Omental fat pad (tissue), 4 donors: ENCODE data around the gene BAG3. TPM values are rescaled to one million over a fixed set of nuclear protein-coding genes. Genes with fewer than 3 reads are reported as not detected.

ENCODE experiments used
- ATAC-seq: fragments of 150-250 bp; one replicate; pipeline ENCODE4 v1.9.1; 2016; ENCODE audit warnings: mild to moderate bottlenecking, moderate library complexity; ENCODE audit not compliant: low FRiP score
- DNase-seq: peaks from one replicate; pipeline ENCODE4 v3.0.0-alpha.2; 2019; ENCODE audit warnings: low spot score
- total RNA-seq, 4 donors: library from RNA; depleted of rRNA; stranded (reverse); fragments of >200 nt; gene quantifications; one replicate each; pipeline ENCODE4 v1.1.0, GENCODE V29; 2016
- TF ChIP-seq, protein P1 (sequence below), 3 donors: fragments of 450-650 bp; IDR thresholded peaks; one replicate each; pipeline ENCODE4 v1.5.1; 2016 to 2017; ENCODE audit warnings: antibody characterized with exemption in 3 of 3, mild to moderate bottlenecking in 3 of 3, moderate library complexity in 2 of 3

Gene BAG3
- total RNA-seq, 4 donors from 2014 or later, result 16.1 to 98.0 (median 58.8) TPM

DNA sequence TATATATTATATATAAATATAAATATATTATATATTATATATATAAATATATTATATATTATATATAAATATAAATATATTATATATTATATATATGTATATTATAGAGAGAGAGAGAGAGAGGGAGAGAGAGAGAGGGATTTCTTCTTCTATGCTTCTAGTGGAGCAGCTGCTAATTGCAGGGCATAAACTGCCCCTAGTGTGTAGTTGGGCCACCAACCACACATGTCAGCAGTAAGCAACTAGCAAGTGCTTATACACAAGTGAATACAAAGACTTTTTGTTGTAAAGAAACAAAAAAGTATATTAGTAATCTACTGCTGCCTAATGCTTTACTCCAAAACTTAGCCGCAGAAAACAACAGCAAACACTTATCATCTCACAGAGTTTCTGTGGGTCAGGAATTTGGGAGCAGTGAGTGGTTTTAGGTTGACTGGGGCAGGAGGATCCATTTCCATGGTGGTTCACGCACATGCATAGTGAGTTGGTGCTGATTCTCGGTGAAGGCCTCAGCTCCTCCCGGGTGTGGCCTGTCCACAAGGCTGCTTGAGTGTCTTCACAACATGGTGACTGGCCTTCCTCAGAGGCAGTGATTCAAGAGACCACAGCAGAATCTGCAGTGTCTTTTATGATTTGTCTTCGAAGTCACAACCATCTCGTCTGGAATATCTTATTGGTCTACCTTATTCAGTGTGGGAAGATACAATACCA is 25.5 kb upstream of the BAG3 start:
- TF ChIP-seq, protein P1, sequence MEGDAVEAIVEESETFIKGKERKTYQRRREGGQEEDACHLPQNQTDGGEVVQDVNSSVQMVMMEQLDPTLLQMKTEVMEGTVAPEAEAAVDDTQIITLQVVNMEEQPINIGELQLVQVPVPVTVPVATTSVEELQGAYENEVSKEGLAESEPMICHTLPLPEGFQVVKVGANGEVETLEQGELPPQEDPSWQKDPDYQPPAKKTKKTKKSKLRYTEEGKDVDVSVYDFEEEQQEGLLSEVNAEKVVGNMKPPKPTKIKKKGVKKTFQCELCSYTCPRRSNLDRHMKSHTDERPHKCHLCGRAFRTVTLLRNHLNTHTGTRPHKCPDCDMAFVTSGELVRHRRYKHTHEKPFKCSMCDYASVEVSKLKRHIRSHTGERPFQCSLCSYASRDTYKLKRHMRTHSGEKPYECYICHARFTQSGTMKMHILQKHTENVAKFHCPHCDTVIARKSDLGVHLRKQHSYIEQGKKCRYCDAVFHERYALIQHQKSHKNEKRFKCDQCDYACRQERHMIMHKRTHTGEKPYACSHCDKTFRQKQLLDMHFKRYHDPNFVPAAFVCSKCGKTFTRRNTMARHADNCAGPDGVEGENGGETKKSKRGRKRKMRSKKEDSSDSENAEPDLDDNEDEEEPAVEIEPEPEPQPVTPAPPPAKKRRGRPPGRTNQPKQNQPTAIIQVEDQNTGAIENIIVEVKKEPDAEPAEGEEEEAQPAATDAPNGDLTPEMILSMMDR (IDR thresholded peaks at IDR 0.05), result no peak
- DNase-seq (no peak), ATAC-seq (no peak)

DNA sequence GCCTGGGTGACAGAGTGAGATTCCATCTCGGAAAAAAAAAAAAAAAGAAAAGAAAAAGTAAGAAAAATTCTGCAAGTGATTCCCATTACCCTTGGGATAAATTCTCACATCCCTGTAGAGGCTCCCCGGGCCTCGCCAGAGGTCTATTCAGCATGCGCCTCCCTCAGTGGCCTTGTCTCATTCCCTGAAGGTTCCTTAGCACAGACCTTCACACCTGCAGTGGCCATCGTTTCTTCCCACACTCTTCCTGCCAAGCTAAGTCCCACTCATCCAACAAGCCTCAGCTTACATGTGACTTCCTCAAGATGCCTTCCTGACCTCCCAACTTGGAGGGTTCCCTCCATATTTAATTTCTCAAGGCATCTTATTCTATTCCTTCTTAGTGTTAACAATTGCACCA is 20.9 kb upstream of the BAG3 start:
- TF ChIP-seq, protein P1 (IDR thresholded peaks at IDR 0.05), result no peak
- DNase-seq (no peak), ATAC-seq (no peak)

DNA sequence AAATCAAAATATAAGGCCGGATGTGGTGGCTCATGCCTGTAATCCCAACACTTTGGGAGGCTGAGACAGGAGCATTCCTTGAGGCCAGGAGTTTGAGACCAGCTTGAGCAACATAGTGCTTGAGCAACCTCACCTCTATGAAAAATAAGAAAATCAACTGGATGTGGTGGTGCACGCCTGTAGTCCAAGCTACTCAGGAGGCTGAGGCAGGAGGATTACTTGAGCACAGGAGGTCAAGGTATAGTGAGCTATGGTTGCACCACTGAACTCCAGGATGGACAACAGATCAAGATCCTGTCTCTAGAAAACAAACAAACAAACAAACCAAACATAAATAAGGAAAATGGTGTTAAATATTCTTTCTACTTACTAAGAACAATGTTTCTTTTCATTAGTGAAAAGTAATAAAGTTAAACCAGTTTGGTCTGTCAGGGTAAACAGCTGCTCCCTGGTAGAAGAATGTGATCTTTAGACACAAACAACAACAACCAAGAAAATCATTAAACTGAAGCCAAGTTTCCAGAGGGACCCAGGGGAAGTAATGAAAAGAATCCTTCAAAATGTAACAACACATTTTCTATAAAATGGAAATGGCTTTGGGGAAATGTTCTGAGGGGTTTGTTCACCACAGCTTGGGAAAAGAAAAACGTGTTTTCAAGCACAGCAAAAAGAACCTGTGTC is 17.5 kb upstream of the BAG3 start:
- ATAC-seq, result no peak

DNA sequence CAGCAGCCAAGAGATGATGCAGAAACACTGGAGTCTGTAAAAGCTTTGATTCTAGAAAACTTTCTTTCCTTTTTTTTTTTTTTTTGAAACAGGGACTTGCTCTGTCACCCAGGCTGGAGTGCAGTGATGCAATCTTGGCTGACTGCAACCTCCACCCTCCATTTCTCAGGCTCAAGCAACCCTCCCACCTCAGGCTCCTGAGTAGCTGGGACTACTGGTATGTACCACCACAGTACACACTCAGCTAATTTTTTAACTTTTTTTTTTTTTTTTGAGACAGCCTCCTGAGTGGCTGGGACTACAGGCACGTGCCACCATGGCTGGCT is 17.0 kb upstream of the BAG3 start:
- TF ChIP-seq, protein P1 (IDR thresholded peaks at IDR 0.05), result no peak
- ATAC-seq (no peak), DNase-seq (no peak)

More for the DNA sequence above, 17.5 kb upstream of the BAG3 start:
- DNase-seq, result no peak
- TF ChIP-seq, protein P1 (IDR thresholded peaks at IDR 0.05), result no peak

DNA sequence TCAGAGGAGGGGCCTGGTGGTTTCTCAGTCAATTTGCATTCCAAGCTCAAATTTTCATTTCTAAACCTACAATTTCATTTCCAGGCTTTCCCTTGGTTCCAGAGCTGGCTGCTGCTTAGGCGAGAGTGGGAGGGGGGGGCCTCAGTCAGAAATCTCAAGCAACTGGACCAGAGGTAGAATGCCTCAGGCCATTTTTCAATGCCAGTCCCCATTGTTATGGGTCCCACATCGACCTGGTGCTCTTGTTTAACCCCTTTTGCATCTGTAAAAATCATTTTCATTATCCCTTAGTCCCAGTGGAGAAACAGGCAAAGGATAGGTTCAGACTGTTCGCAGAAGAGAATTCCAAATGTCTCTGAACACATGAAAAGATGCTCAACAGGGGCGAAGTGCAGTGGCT is 13.5 kb upstream of the BAG3 start:
- DNase-seq, result no peak
- ATAC-seq, result no peak
- TF ChIP-seq, protein P1 (IDR thresholded peaks at IDR 0.05), result no peak

DNA sequence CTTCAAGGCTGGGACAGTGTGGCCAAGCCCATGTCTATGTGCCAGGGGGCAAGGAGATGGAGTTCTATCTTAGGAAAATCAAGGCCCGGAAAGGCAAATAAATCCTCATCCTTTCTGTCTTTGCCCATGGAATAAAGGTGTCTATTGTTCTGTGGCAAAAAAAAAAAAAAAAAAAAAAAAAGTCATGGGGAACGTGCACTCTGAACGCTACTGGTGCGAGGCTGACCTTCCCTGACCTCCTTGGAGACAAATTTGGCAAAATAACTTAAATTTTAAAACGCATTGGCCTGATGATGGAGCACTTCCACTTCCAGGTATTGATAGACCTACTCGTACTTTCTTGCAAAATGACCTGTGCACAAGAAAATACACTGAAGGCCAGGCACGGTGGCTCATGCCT is 12.2 kb upstream of the BAG3 start:
- ATAC-seq, result no peak
- no peak for DNase-seq

More for the DNA sequence above, 12.2 kb upstream of the BAG3 start:
- TF ChIP-seq, protein P1 (IDR thresholded peaks at IDR 0.05), result no peak
